GM21619 (cell line): ENCODE measurements around the gene CROCC.
"Not testable (repeated sequence)": the region's sequence is repeated elsewhere in the genome, so short reads cannot be mapped to it uniquely, and the experiment has no call there.

Experiments used
- ATAC-seq: cut with Tn5 transposase; IDR thresholded peaks from one replicate; pipeline ENCODE4 v1.9.1; 2021; ENCODE audit not compliant: unreplicated experiment

Gene CROCC

GRCh38 chr1:16936580-16936979, 14.8 kb downstream of the CROCC start:
- not testable (repeated sequence) for ATAC-seq

GRCh38 chr1:16938351-16939321, 16.9 kb downstream of the CROCC start:
- ATAC-seq = no peak

GRCh38 chr1:16939386-16940180, 17.9 kb downstream of the CROCC start:
- not testable (repeated sequence) for ATAC-seq

- ATAC-seq = no peak
These were observed 22.3 kb downstream of the CROCC start for GRCh38 chr1:16944038-16944437.

DNA sequence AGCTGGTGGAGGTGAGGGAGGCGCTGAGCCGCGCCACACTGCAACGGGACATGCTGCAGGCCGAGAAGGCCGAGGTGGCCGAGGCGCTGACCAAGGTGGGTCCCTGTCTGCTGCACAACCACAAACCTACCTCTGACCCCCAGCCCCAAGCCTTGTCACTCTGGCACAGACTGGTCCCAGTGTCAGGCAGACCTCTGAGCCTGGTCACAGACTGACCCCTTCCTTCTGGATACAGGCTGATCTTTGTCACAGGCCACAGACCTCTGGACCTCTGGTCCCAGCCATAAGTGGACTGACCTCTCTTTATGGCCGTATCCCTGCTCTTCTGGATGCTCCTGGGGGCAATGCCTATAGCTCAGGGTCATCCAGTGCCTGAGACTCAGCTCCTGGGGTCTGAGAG, 23.8 kb downstream of the CROCC start:
- ATAC-seq = not testable (repeated sequence)

DNA sequence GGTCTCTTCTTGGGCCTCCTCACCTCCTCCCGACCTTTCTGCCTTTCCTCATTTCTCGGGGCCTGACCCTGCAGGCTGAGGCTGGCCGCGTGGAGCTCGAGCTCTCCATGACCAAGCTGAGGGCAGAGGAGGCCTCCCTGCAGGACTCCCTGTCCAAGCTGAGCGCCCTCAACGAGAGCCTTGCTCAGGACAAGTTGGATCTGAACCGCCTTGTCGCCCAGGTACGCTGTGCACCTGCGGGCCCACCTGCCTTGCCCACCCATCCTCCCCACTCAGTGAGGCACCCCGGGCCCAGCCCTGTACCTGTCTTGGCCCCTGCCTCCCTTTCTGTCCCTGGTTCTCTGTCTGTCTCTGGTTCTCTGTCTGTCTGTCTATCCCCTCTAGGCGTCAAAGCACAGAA, 24.5 kb downstream of the CROCC start:
- ATAC-seq = not testable (repeated sequence)

DNA sequence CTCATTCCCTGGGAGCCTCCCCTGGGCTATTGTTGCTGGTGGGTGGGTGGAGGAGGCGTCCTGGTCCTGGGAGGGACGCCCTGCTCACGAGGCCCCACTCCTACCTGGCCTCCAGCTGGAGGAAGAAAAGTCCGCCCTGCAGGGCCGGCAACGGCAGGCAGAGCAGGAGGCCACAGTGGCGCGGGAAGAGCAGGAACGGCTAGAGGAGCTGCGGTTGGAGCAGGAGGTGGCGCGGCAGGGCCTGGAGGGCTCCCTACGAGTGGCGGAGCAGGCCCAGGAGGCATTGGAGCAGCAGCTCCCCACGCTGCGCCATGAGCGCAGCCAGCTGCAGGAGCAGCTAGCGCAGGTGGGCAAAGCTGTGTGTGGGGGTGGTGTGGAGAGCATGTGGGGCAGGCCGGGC, 24.9 kb downstream of the CROCC start:
- ATAC-seq = no peak

DNA sequence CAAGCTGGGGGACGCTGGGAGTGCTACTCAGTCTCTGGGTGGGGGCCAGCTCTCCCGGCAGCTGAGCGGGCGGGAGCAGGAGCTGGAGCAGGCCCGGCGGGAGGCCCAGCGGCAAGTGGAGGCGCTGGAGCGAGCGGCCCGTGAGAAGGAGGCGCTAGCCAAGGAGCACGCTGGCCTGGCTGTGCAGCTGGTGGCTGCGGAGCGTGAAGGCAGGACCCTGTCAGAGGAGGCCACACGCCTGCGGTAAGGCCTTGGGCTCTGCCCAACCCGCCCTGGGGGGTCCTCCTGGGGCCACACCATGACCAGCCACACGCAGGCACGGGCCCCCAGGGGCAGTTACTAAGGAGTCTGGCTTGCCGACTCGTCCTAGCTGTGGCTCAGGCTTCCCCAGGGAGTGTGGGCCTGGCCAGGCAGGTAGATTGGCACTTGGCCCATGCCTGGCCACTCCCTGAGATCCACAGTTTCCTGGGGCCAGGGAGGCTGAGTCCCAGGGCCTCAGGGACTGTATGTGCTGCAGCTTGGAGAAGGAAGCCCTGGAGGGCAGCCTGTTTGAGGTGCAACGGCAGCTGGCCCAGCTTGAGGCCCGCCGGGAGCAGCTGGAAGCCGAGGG, 26.7 kb downstream of the CROCC start:
- not testable (repeated sequence) for ATAC-seq

DNA sequence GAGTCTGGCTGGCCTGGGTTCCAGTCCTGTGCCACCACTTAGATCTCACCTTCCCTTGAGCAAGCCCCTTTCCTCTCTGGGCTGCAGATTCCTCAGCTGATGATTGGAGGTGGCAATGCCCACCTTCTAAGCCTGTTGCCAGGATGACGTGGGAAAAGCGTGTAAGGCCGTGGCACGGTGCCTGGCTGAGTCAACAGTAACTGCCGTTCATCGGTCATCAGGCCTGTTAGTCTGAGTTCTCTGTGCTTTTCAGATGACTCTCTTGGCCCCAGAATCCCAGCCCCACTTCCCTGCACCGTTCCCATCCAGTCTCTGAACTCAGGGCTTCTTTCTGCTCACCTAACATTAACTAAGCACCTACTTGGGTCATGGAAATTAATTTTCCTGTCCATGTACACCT, 27.3 kb downstream of the CROCC start:
- ATAC-seq = not testable (repeated sequence)

DNA sequence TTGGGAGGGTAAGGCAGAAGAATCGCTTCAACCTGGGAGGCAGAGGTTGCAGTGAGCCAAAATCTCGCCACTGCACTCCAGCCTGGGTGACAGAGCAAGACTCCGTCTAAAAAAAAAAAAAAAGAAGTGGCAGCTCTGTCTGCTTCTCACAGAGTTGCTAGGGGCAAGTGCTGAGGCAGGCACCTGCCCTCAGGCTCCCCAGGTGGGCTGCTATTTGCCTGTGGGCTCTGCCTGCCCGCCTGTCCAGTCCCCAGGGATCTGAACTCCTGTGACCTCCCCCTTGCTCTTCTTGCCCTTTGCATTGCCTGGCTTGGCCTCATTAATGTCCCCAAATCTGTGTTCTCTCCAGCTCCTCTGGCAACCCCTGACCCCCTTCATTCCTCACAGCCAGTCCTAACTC, 30.6 kb downstream of the CROCC start:
- not testable (repeated sequence) for ATAC-seq

- no peak for ATAC-seq
These were observed 32.8 kb downstream of the CROCC start for GRCh38 chr1:16954579-16954978.

- ATAC-seq = no peak
These were observed 33.5 kb downstream of the CROCC start for GRCh38 chr1:16955186-16955585.

- ATAC-seq = no peak
These were observed 35.0 kb downstream of the CROCC start for GRCh38 chr1:16956775-16957174.

GRCh38 chr1:16957731-16958130, 36.0 kb downstream of the CROCC start:
- no peak for ATAC-seq

DNA sequence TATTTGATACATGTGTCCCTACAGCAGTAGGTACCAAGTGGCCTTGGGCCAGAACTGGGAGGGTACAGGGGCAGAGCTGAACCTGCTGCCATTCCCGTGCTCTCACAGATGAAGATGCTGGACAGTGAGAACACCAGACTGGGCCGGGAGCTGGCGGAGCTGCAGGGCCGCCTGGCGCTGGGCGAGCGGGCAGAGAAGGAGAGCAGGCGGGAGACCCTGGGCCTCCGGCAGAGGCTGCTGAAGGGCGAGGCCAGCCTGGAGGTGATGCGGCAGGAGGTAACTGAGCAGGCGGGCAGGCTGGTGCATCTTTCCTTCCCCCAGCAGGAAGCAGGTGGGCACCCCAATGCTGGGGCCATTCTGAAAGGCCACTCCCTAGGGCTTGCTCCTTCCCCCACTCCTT, 36.7 kb downstream of the CROCC start:
- ATAC-seq = no peak

GRCh38 chr1:16960560-16961296, 39.0 kb downstream of the CROCC start:
- no peak for ATAC-seq

- no peak for ATAC-seq
These were observed 39.8 kb downstream of the CROCC start for GRCh38 chr1:16961297-16962133.

- ATAC-seq = not testable (repeated sequence)
These were observed 42.4 kb downstream of the CROCC start for GRCh38 chr1:16964169-16964568.

DNA sequence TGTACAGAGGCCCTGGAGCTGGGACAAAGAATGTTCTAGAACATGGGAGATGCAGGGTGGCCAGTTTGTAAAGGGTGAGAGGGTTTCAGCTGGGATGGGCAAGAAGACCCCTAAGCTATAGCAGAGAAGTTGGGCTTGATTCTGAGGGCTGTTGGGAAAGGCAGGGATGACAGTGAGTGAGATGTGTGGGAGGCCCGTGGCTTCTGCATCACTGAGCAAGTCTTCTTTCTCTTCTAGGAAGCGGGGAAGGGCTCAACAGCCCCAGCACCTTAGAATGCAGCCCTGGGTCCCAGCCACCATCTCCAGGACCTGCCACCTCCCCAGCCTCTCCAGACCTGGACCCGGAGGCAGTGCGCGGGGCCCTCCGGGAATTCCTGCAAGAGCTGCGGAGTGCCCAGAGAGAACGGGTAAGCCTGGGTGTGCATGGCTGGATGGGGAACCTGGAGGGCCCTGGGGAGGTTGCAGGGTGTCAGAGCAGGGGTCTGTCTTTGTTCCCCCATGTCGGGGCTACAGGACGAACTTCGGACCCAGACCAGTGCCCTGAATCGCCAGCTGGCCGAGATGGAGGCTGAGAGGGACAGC, 43.8 kb downstream of the CROCC start:
- ATAC-seq = no peak
